GM23338 (cell line): Measurements from ENCODE around the gene SLC5A4. TPM values are rescaled to one million over a fixed set of nuclear protein-coding genes. Genes with fewer than 3 reads are reported as not detected.

Source experiments
- ATAC-seq: fragments of 200-7000 bp; cut with Tn5 transposase; 3 replicates; pipeline ENCODE4 v1.9.1; 2020
- DNase-seq: peaks from one replicate; pipeline ENCODE4 v3.0.0-alpha.2; 2015; ENCODE audit warnings: low spot score
- H2AFZ ChIP-seq: fragments of 200-600 bp; sonication (generic); 2 replicates; pipeline ENCODE4 v1.8.0; 2016; ENCODE audit warnings: antibody characterized with exemption, mild to moderate bottlenecking, moderate library complexity
- H3F3A ChIP-seq: fragments of 200-600 bp; sonication (generic); replicated peaks from 2 replicates; pipeline ENCODE4 v1.8.0; 2017; ENCODE audit warnings: antibody characterized with exemption, mixed run types, low read depth
- H3K27ac ChIP-seq: fragments of 200-600 bp; sonication (generic); 2 replicates; pipeline ENCODE4 v1.6.1; 2016; ENCODE audit warnings: low read depth
- H3K27me3 ChIP-seq: fragments of 200-600 bp; sonication (generic); 2 replicates; pipeline ENCODE4 v1.8.0; 2016; ENCODE audit warnings: mild to moderate bottlenecking, mixed run types, moderate library complexity; ENCODE audit not compliant: insufficient read depth
- H3K36me3 ChIP-seq: fragments of 200-600 bp; sonication (generic); 2 replicates; pipeline ENCODE4 v1.8.0; 2016; ENCODE audit warnings: mild to moderate bottlenecking; ENCODE audit not compliant: insufficient read depth
- H3K4me1 ChIP-seq: fragments of 200-600 bp; sonication (generic); 2 replicates; pipeline ENCODE4 v1.8.0; 2016; ENCODE audit warnings: mild to moderate bottlenecking, moderate library complexity; ENCODE audit not compliant: insufficient read depth
- H3K4me2 ChIP-seq: fragments of 200-600 bp; sonication (generic); 2 replicates; pipeline ENCODE4 v1.7.1; 2017; ENCODE audit warnings: mixed run types
- H3K4me3 ChIP-seq: fragments of 200-600 bp; sonication (generic); 2 replicates; pipeline ENCODE4 v1.6.1; 2016; ENCODE audit warnings: mixed run types
- H3K79me2 ChIP-seq: fragments of 200-600 bp; sonication (generic); replicated peaks from 2 replicates; pipeline ENCODE4 v1.8.0; 2017; ENCODE audit warnings: mild to moderate bottlenecking; ENCODE audit not compliant: insufficient read depth
- H3K9me2 ChIP-seq: fragments of 200-600 bp; sonication (generic); 2 replicates; pipeline ENCODE4 v1.8.0; 2017; ENCODE audit not compliant: insufficient read depth
- H4K20me1 ChIP-seq: fragments of 200-600 bp; sonication (generic); replicated peaks from 2 replicates; pipeline ENCODE4 v1.8.0; 2017; ENCODE audit warnings: mild to moderate bottlenecking; ENCODE audit not compliant: insufficient read depth
- H3K27ac Mint-ChIP-seq: 2 replicates; pipeline ENCODE4 v1.8.0; 2020; ENCODE audit warnings: inconsistent platforms, mild to moderate bottlenecking, moderate library complexity, mixed read lengths
- H3K27me3 Mint-ChIP-seq: 3 replicates; pipeline ENCODE4 v1.8.0; 2022; ENCODE audit warnings: low read depth, mild to moderate bottlenecking, moderate library complexity, mixed read lengths, inconsistent platforms; ENCODE audit not compliant: insufficient read depth, poor library complexity
- H3K36me3 Mint-ChIP-seq: 3 replicates; pipeline ENCODE4 v1.8.0; 2021; ENCODE audit warnings: low read depth, mild to moderate bottlenecking, inconsistent platforms, moderate library complexity, mixed read lengths
- H3K4me1 Mint-ChIP-seq: 3 replicates; pipeline ENCODE4 v1.8.0; 2020; ENCODE audit warnings: mild to moderate bottlenecking, inconsistent platforms, mixed read lengths
- H3K4me3 Mint-ChIP-seq: 3 replicates; pipeline ENCODE4 v1.8.0; 2021; ENCODE audit warnings: moderate library complexity, mild to moderate bottlenecking, inconsistent platforms, mixed read lengths
- H3K9me3 Mint-ChIP-seq: 3 replicates; pipeline ENCODE4 v1.8.0; 2020; ENCODE audit warnings: moderate library complexity, mild to moderate bottlenecking, inconsistent platforms, mixed read lengths
- CREB1 ChIP-seq: fragments of 250-450 bp; sonication (Bioruptor Pico); IDR thresholded peaks from 2 replicates; pipeline ENCODE4 v1.5.0; 2020; ENCODE audit warnings: low read depth, mild to moderate bottlenecking, moderate library complexity
- CTCF ChIP-seq, 2 experiments: fragments of 200-600 bp in 1 of 2; sonication (generic) in 1 of 2; conservative IDR thresholded peaks; 2 replicates each; pipeline versions ENCODE4 v1.5.1 to v1.6.1; 2016 to 2017; ENCODE audit warnings: antibody characterized with exemption in 2 of 2, low read depth in 2 of 2, mild to moderate bottlenecking in 2 of 2, moderate library complexity in 1 of 2
- ETS1 ChIP-seq: IDR thresholded peaks from 2 replicates; pipeline ENCODE4 v1.6.1; 2016; ENCODE audit warnings: antibody characterized with exemption
- EZH2 ChIP-seq: fragments of 200-600 bp; sonication (generic); IDR thresholded peaks from one replicate; pipeline ENCODE4 v1.8.0; 2017; ENCODE audit warnings: antibody characterized with exemption, mild to moderate bottlenecking, low read depth; ENCODE audit not compliant: unreplicated experiment
- EZH2phosphoT487 ChIP-seq: fragments of 200-600 bp; sonication (generic); IDR thresholded peaks from one replicate; pipeline ENCODE4 v1.8.1; 2018; ENCODE audit warnings: antibody characterized with exemption; ENCODE audit not compliant: unreplicated experiment
- JUNB ChIP-seq: IDR thresholded peaks from one replicate; pipeline ENCODE4 v1.6.1; 2016; ENCODE audit warnings: antibody characterized with exemption; ENCODE audit not compliant: unreplicated experiment
- NANOG ChIP-seq: IDR thresholded peaks from 2 replicates; pipeline ENCODE4 v1.6.1; 2016; ENCODE audit warnings: antibody characterized with exemption, borderline replicate concordance
- POLR2AphosphoS5 ChIP-seq: IDR thresholded peaks from 2 replicates; pipeline ENCODE4 v1.6.1; 2016; ENCODE audit warnings: antibody characterized with exemption, low read depth
- REST ChIP-seq: IDR thresholded peaks from one replicate; pipeline ENCODE4 v1.6.1; 2018; ENCODE audit warnings: antibody characterized with exemption; ENCODE audit not compliant: unreplicated experiment
- STAT1 ChIP-seq: IDR thresholded peaks from one replicate; pipeline ENCODE4 v1.6.1; 2016; ENCODE audit warnings: antibody characterized with exemption; ENCODE audit not compliant: unreplicated experiment
- ZNF331 ChIP-seq: fragments of 250-450 bp; sonication (Bioruptor Pico); IDR thresholded peaks from 2 replicates; pipeline ENCODE4 v1.5.0; 2020; ENCODE audit warnings: low read depth, mild to moderate bottlenecking, moderate library complexity
- polyA plus RNA-seq: library from polyadenylated mRNA; unstranded; fragments of >200 nt; fragmentation: Nextera tagmentation; extraction: Ambion mirVana; gene quantifications from 2 replicates; pipeline ENCODE4 v1.2.1, GENCODE V29; 2016
- total RNA-seq: library from RNA; depleted of rRNA; stranded (reverse); fragments of >200 nt; shearing (Covaris generic); gene quantifications from 2 replicates; pipeline ENCODE4 v1.2.3, GENCODE V29; 2014

Gene SLC5A4
- total and polyA plus RNA-seq, 2 experiments from 2014 or later: 0.16 TPM; not detected in 1

GRCh38 chr22:32261306-32261705 lies 6.2 kb upstream of the SLC5A4 start (continued):
- TF ChIP-seq CTCF (conservative IDR thresholded peaks at IDR 0.05; ENCODE audit: low read depth in 2 of 2): no peak
- TF ChIP-seq REST: no peak
- no peak for TF ChIP-seq NANOG
- TF ChIP-seq CREB1 (CRISPR knock-in tag): no peak
- TF ChIP-seq JUNB: no peak
- no peak for TF ChIP-seq POLR2AphosphoS5
- no peak for TF ChIP-seq ETS1
- no peak for TF ChIP-seq EZH2
- no peak for TF ChIP-seq EZH2phosphoT487

- Mint-ChIP-seq H3K36me3 (no peaks in the 10 kb centered on the region), H3K27me3 (peaks cover 5% of the 10 kb centered on the region), H3K9me3 (no peaks in the 10 kb centered on the region), H3K27ac (no peak overlapping the region), H3K4me1 (peaks cover 3% of the 10 kb centered on the region), H3K4me3 (no peak overlapping the region)
- Histone ChIP-seq H3K27me3 (no peaks in the 10 kb centered on the region), H4K20me1 (no peaks in the 10 kb centered on the region), H3K4me2 (no peak overlapping the region), H3K36me3 (no peaks in the 10 kb centered on the region), H3K4me1 (no peaks in the 10 kb centered on the region), H3K79me2 (no peaks in the 10 kb centered on the region), H2AFZ (no peak overlapping the region), H3K9me2 (no peaks in the 10 kb centered on the region), H3K4me3 (no peak overlapping the region), H3K27ac (no peak overlapping the region), H3F3A (no peaks in the 10 kb centered on the region)
- DNase-seq (no peak), ATAC-seq (no peak)
- TF ChIP-seq ZNF331: no peak
- TF ChIP-seq EZH2: no peak
- TF ChIP-seq ETS1: no peak
- TF ChIP-seq POLR2AphosphoS5: no peak
- no peak for TF ChIP-seq NANOG
- no peak for TF ChIP-seq REST
- no peak for TF ChIP-seq STAT1
Observed at GRCh38 chr22:32258791-32259190, 3.6 kb upstream of the SLC5A4 start.
